ENCODE results near the gene ME2. TPM values are rescaled to one million over a fixed set of nuclear protein-coding genes. Genes with fewer than 3 reads are reported as not detected.

The ME2 gene
- total and polyA plus RNA-seq, 4 experiments from 2014 or later = 48.6 to 53.5 (median 49.7) TPM

- H3K4me3 ChIP-seq (ENCODE audit: low read length in 2 of 2) = no peak overlapping the region
- ChIA-PET CTCF (ENCODE audit: partially characterized antibody) (no interaction called here), POLR2A (ENCODE audit: partially characterized antibody) (no interaction called here)
- Mint-ChIP-seq H3K27ac (no peak overlapping the region), H3K4me3 (no peak overlapping the region), H3K4me1 (peaks cover 0 to 2% (median 0%) of the 10 kb centered on the region in 4 donors), H3K36me3 (no peaks in the 10 kb centered on the region), H3K9me3 (no peaks in the 10 kb centered on the region), H3K27me3 (peaks cover 1 to 6% of the 10 kb centered on the region in 2 donors)
- DNase-seq = no peak
- no peaks in the 10 kb centered on the region for H3K4me1 ChIP-seq (ENCODE audit: insufficient read depth, low read length)
- no peaks in the 10 kb centered on the region for H3K36me3 ChIP-seq (ENCODE audit: insufficient read depth, low read length)
- H3K27ac ChIP-seq (ENCODE audit: low read depth, low read length) = no peak overlapping the region
- H3K9me3 ChIP-seq (ENCODE audit: control insufficient read depth in 1 of 2, low read length in 2 of 2) = no peaks in the 10 kb centered on the region
- H3K27me3 ChIP-seq (ENCODE audit: insufficient read depth, low read length) = no peaks in the 10 kb centered on the region
- intact Hi-C loops (cut with micrococcal nuclease) = no loop called here
Observed at GRCh38 chr18:50839996-50840395, 38.9 kb upstream of the ME2 start.

DNA sequence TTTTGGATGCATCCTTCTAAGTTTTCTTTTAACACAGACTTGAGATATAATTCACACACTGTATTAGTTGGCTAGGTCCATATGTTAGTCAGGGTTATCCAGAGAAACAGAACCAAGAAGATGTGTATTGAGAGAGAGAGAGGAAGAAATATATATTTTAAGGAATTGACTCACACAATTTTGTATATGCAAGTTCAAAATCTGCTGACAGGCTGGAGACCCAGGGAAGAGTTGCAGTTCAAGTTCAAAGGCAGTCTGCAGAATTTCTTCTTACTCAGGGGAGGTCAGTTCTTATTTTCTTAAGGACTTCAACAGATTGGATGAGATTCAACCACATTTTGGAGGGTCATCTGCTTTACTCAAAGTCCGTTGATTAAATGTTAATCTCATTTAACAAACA, 36.1 kb upstream of the ME2 start:
- POLR2A ChIA-PET (ENCODE audit: partially characterized antibody) = no interaction called here
- H3K4me1 Mint-ChIP-seq = peaks cover 0 to 1% (median 0%) of the 10 kb centered on the region in 4 donors

DNA sequence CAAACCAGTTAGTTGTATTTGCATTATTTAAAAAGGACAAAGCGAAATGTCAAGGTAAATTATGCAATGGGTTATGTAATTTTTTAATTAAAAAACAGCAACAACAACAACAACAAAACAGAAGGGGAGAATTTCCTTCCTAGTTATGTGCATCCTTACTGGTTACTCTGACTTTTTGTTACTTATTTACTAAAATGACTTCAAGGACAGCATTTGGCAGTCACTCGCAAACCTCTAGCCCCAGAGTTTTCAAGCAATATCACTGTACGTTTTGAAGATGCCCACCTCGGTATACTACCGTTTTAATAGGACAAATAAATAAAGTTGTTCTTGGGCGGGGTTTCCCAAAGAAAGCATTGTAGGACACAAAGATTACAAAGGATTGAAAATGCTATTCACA, 34.4 kb upstream of the ME2 start:
- no peaks in the 10 kb centered on the region for H3K9me3 Mint-ChIP-seq
- ChIA-PET POLR2A (ENCODE audit: partially characterized antibody) (interaction anchor here (1.0 kb wide), 1 partner anchor 35 kb away, joined by 3 read pairs; the partner anchor contains the start of gene ME2), CTCF (ENCODE audit: partially characterized antibody) (no interaction called here)
- Histone ChIP-seq H3K27me3 (ENCODE audit: insufficient read depth, low read length) (no peaks in the 10 kb centered on the region), H3K36me3 (ENCODE audit: insufficient read depth, low read length) (no peaks in the 10 kb centered on the region), H3K4me3 (ENCODE audit: low read length in 2 of 2) (no peak overlapping the region), H3K9me3 (ENCODE audit: control insufficient read depth in 1 of 2, low read length in 2 of 2) (no peaks in the 10 kb centered on the region), H3K27ac (ENCODE audit: low read depth, low read length) (no peak overlapping the region), H3K4me1 (ENCODE audit: insufficient read depth, low read length) (no peaks in the 10 kb centered on the region)
- intact Hi-C loops (cut with micrococcal nuclease) = no loop called here
- peaks cover 1 to 6% of the 10 kb centered on the region in 2 donors for H3K27me3 Mint-ChIP-seq
- no peak overlapping the region for H3K27ac Mint-ChIP-seq
- no peak for DNase-seq
- no peak overlapping the region for H3K4me3 Mint-ChIP-seq
- H3K36me3 Mint-ChIP-seq = no peaks in the 10 kb centered on the region
- peaks cover 0 to 1% (median 0%) of the 10 kb centered on the region in 4 donors for H3K4me1 Mint-ChIP-seq

More for the DNA sequence above, 36.1 kb upstream of the ME2 start:
- Histone ChIP-seq H3K4me3 (ENCODE audit: low read length in 2 of 2) (no peak overlapping the region), H3K36me3 (ENCODE audit: insufficient read depth, low read length) (no peaks in the 10 kb centered on the region), H3K27me3 (ENCODE audit: insufficient read depth, low read length) (no peaks in the 10 kb centered on the region), H3K9me3 (ENCODE audit: control insufficient read depth in 1 of 2, low read length in 2 of 2) (no peaks in the 10 kb centered on the region), H3K27ac (ENCODE audit: low read depth, low read length) (no peak overlapping the region), H3K4me1 (ENCODE audit: insufficient read depth, low read length) (no peaks in the 10 kb centered on the region)
- intact Hi-C loops (cut with micrococcal nuclease) = no loop called here
- no peak for DNase-seq
- Mint-ChIP-seq H3K27ac (no peak overlapping the region), H3K9me3 (no peaks in the 10 kb centered on the region), H3K27me3 (peaks cover 1 to 9% of the 10 kb centered on the region in 2 donors), H3K4me3 (no peak overlapping the region), H3K36me3 (no peaks in the 10 kb centered on the region)
- CTCF ChIA-PET (ENCODE audit: partially characterized antibody) = interaction anchor here (1.1 kb wide), 1 partner anchor 200 kb away, joined by 4 read pairs; no protein-coding TSS in a partner anchor

DNA sequence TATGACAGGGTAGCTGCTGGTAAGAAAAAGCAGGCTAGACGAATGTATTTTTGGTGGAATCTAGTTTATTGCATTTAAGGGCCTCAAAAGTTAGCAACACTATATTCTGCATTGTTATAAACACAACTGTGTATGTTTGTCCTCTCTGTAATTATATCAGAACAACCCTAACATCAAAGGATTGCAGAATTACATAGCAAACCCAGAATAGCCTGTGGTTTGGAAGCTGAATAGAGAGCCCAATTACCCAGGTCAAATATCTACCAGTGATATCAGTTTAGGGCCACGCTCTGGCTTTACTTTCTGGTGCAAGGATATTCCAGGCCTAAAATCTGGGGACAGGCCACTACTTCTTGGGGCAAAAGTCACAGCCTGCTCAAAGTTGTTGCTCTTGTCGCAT, 34.0 kb upstream of the ME2 start:
- Mint-ChIP-seq H3K27ac (no peak overlapping the region), H3K4me1 (peaks cover 0 to 1% (median 0%) of the 10 kb centered on the region in 4 donors), H3K4me3 (no peak overlapping the region), H3K9me3 (no peaks in the 10 kb centered on the region), H3K36me3 (no peaks in the 10 kb centered on the region), H3K27me3 (peaks cover 1 to 8% of the 10 kb centered on the region in 2 donors)
- Histone ChIP-seq H3K27me3 (ENCODE audit: insufficient read depth, low read length) (no peaks in the 10 kb centered on the region), H3K36me3 (ENCODE audit: insufficient read depth, low read length) (no peaks in the 10 kb centered on the region), H3K4me1 (ENCODE audit: insufficient read depth, low read length) (no peaks in the 10 kb centered on the region), H3K4me3 (ENCODE audit: low read length in 2 of 2) (no peak overlapping the region), H3K9me3 (ENCODE audit: control insufficient read depth in 1 of 2, low read length in 2 of 2) (no peaks in the 10 kb centered on the region), H3K27ac (ENCODE audit: low read depth, low read length) (no peak overlapping the region)
- ChIA-PET CTCF (ENCODE audit: partially characterized antibody) (no interaction called here), POLR2A (ENCODE audit: partially characterized antibody) (interaction anchor here (1.0 kb wide), 1 partner anchor 34 kb away, joined by 3 read pairs; the partner anchor contains the start of gene ME2)
- no peak for DNase-seq
- intact Hi-C loops (cut with micrococcal nuclease) = no loop called here

DNA sequence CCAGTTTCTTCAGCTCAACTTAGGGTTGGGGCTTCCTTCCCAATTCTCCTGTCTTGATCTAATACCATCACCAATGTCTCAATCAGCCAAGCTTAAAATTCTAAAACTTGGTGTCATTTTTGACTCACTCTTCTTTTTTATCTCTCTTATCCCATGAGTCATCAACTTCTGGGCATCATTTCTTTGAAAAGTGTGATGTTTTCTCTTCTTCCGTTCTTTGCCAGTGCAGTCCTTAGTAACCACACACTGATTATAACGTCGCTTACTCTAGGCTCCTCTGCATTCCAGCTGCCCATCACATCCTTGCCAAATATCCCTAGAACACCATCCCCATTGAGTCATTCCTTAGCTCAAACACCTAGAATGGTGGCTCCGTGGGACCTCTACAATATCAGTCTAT, 31.7 kb upstream of the ME2 start:
- no peak overlapping the region for H3K27ac Mint-ChIP-seq
- H3K27ac ChIP-seq (ENCODE audit: low read depth, low read length) = no peak overlapping the region
- intact Hi-C loops (cut with micrococcal nuclease) = no loop called here
- no peaks in the 10 kb centered on the region for H3K27me3 ChIP-seq (ENCODE audit: insufficient read depth, low read length)
- no peaks in the 10 kb centered on the region for H3K9me3 Mint-ChIP-seq
- H3K4me1 ChIP-seq (ENCODE audit: insufficient read depth, low read length) = no peaks in the 10 kb centered on the region
- no peak overlapping the region for H3K4me3 Mint-ChIP-seq
- H3K9me3 ChIP-seq (ENCODE audit: control insufficient read depth in 1 of 2, low read length in 2 of 2) = no peaks in the 10 kb centered on the region
- no peak overlapping the region for H3K4me3 ChIP-seq (ENCODE audit: low read length in 2 of 2)
- H3K4me1 Mint-ChIP-seq = peaks cover 0 to 1% (median 0%) of the 10 kb centered on the region in 4 donors
- ChIA-PET POLR2A (ENCODE audit: partially characterized antibody) (interaction anchor here (1.0 kb wide), 1 partner anchor 183 kb away, joined by 3 read pairs; the partner anchor contains the start of gene SMAD4), CTCF (ENCODE audit: partially characterized antibody) (interaction anchor here (0.7 kb wide), 1 partner anchor 19 kb away, joined by 3 read pairs; no protein-coding TSS in a partner anchor)
- no peak for DNase-seq
- H3K36me3 ChIP-seq (ENCODE audit: insufficient read depth, low read length) = no peaks in the 10 kb centered on the region
- H3K36me3 Mint-ChIP-seq = no peaks in the 10 kb centered on the region
- peaks cover 0 to 8% of the 10 kb centered on the region in 2 donors for H3K27me3 Mint-ChIP-seq

DNA sequence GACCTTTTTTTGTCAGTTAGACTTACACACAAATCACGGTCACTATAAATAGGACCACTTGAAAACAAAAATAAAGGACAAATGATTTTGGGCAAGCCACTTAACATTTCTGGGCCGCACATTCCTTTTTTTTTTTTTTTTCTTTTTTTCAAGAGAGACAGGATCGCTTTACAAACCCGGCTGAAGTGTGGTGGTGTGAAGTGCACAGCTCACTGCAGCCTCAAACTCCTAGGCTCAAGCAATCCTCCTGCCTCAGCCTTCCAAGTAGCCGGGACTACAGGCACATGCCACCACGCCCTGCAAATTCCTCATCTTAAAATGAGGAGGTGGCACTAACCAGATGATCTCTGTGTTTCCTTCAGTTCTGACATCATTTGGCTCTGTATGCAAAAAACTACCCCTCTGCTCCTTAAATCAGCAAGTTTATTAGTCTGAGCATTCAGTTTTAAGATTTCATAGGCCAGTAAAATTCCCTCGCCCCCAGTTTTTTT, 30.8 kb upstream of the ME2 start:
- Histone ChIP-seq H3K4me1 (ENCODE audit: insufficient read depth, low read length) (no peaks in the 10 kb centered on the region), H3K27ac (ENCODE audit: low read depth, low read length) (no peak overlapping the region), H3K9me3 (ENCODE audit: control insufficient read depth in 1 of 2, low read length in 2 of 2) (no peaks in the 10 kb centered on the region), H3K27me3 (ENCODE audit: insufficient read depth, low read length) (no peaks in the 10 kb centered on the region), H3K4me3 (ENCODE audit: low read length in 2 of 2) (no peak overlapping the region), H3K36me3 (ENCODE audit: insufficient read depth, low read length) (no peaks in the 10 kb centered on the region)
- no peak for DNase-seq
- H3K36me3 Mint-ChIP-seq = peaks cover 0 to 5% of the 10 kb centered on the region in 2 donors
- no peak overlapping the region for H3K27ac Mint-ChIP-seq
- POLR2A ChIA-PET (ENCODE audit: partially characterized antibody) = interaction anchor here (1.0 kb wide), 1 partner anchor 182 kb away, joined by 3 read pairs; the partner anchor contains the start of gene SMAD4
- peaks cover 0 to 1% (median 0%) of the 10 kb centered on the region in 4 donors for H3K4me1 Mint-ChIP-seq
- intact Hi-C loops (cut with micrococcal nuclease) = no loop called here
- CTCF ChIA-PET (ENCODE audit: partially characterized antibody) = interaction anchor here (0.7 kb wide), 1 partner anchor 123 kb away, joined by 3 read pairs; no protein-coding TSS in a partner anchor
- peaks cover 0 to 9% of the 10 kb centered on the region in 2 donors for H3K27me3 Mint-ChIP-seq
- no peaks in the 10 kb centered on the region for H3K9me3 Mint-ChIP-seq
- no peak overlapping the region for H3K4me3 Mint-ChIP-seq

- Histone ChIP-seq H3K9me3 (ENCODE audit: control insufficient read depth in 1 of 2, low read length in 2 of 2) (no peaks in the 10 kb centered on the region), H3K4me3 (ENCODE audit: low read length in 2 of 2) (no peak overlapping the region), H3K27ac (ENCODE audit: low read depth, low read length) (no peak overlapping the region), H3K36me3 (ENCODE audit: insufficient read depth, low read length) (no peaks in the 10 kb centered on the region), H3K27me3 (ENCODE audit: insufficient read depth, low read length) (no peaks in the 10 kb centered on the region), H3K4me1 (ENCODE audit: insufficient read depth, low read length) (no peaks in the 10 kb centered on the region)
- Mint-ChIP-seq H3K4me3 (no peak overlapping the region), H3K36me3 (peaks cover 0 to 5% of the 10 kb centered on the region in 2 donors), H3K27ac (no peak overlapping the region), H3K27me3 (peaks cover 0 to 9% of the 10 kb centered on the region in 2 donors), H3K4me1 (peaks cover 0 to 1% (median 0%) of the 10 kb centered on the region in 4 donors), H3K9me3 (peaks cover 0 to 4% (median 2%) of the 10 kb centered on the region in 8 donors)
- no peak for DNase-seq
- POLR2A ChIA-PET (ENCODE audit: partially characterized antibody) = no interaction called here
- intact Hi-C loops (cut with micrococcal nuclease) = no loop called here
- CTCF ChIA-PET (ENCODE audit: partially characterized antibody) = no interaction called here
Observed at GRCh38 chr18:50848991-50849390, 29.9 kb upstream of the ME2 start.
